Chondrocyte (in vitro differentiated cells): ENCODE measurements around the gene HCN4. TPM values are rescaled to one million over a fixed set of nuclear protein-coding genes. Genes with fewer than 3 reads are reported as not detected.

Experiments
- DNase-seq: peaks from one replicate; pipeline ENCODE4 v3.0.0; 2021; ENCODE audit warnings: mixed read lengths, low spot score
- H3K27ac Mint-ChIP-seq: one replicate; pipeline ENCODE4 v1.8.0; 2021; ENCODE audit warnings: mild to moderate bottlenecking, moderate library complexity, mixed read lengths; ENCODE audit not compliant: unreplicated experiment
- H3K27me3 Mint-ChIP-seq: 2 replicates; pipeline ENCODE4 v1.8.0; 2021; ENCODE audit warnings: low read depth, mixed read lengths
- H3K36me3 Mint-ChIP-seq: 2 replicates; pipeline ENCODE4 v1.8.0; 2021; ENCODE audit warnings: low read depth, mixed read lengths
- H3K4me1 Mint-ChIP-seq: 2 replicates; pipeline ENCODE4 v1.8.0; 2021; ENCODE audit warnings: low read depth, mild to moderate bottlenecking, mixed read lengths
- H3K4me3 Mint-ChIP-seq: one replicate; pipeline ENCODE4 v1.8.0; 2021; ENCODE audit warnings: mild to moderate bottlenecking, moderate library complexity, mixed read lengths; ENCODE audit not compliant: unreplicated experiment
- H3K9me3 Mint-ChIP-seq: 2 replicates; pipeline ENCODE4 v1.8.0; 2021; ENCODE audit warnings: low read depth, mixed read lengths
- total RNA-seq: library from RNA; stranded (reverse); gene quantifications from 3 replicates; pipeline ENCODE4 v1.2.1, GENCODE V29; 2021
- TF ChIP-seq, protein P1 (sequence below): fragments of 200-600 bp; sonication (generic); IDR thresholded peaks from 2 replicates; pipeline ENCODE4 v1.5.0; 2021; ENCODE audit warnings: antibody characterized with exemption, mild to moderate bottlenecking, moderate library complexity

HCN4 gene
- total RNA-seq, 1 donor from 2014 or later: 0.05 TPM

DNA sequence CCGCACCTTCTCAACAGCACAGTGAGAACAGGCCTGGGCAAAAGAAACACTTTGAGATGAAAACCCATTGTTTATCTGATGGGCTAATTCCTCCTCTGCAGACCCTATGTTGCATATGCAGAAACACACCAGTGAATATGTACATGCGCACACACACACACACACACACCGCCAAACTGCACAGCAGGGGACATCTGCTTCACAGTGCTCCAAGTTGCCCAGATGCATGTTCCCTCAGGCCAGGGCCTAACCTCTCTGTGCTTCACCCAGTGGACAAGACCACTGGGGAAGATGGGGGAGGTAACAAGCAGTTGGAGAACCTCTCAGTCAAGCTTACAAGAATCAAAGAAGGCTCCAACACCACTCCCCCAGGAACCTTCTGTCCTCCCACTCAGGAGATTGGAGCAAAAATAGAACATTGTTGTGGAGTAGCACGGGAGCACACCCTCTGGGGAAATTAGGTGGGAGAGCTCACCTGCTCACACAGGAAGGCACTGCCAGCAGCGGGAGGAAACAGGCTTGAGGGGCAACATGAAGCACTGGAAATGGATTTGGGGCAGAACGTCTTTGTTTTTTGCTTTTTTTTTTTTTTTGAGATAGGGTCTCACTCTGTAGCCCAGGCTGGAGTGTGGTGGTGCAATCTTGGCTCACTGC, 13.0 kb downstream of the HCN4 start:
- no peak overlapping the region for H3K27ac Mint-ChIP-seq
- TF ChIP-seq, protein P1, sequence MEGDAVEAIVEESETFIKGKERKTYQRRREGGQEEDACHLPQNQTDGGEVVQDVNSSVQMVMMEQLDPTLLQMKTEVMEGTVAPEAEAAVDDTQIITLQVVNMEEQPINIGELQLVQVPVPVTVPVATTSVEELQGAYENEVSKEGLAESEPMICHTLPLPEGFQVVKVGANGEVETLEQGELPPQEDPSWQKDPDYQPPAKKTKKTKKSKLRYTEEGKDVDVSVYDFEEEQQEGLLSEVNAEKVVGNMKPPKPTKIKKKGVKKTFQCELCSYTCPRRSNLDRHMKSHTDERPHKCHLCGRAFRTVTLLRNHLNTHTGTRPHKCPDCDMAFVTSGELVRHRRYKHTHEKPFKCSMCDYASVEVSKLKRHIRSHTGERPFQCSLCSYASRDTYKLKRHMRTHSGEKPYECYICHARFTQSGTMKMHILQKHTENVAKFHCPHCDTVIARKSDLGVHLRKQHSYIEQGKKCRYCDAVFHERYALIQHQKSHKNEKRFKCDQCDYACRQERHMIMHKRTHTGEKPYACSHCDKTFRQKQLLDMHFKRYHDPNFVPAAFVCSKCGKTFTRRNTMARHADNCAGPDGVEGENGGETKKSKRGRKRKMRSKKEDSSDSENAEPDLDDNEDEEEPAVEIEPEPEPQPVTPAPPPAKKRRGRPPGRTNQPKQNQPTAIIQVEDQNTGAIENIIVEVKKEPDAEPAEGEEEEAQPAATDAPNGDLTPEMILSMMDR: no peak
- no peaks in the 10 kb centered on the region for H3K4me1 Mint-ChIP-seq
- H3K4me3 Mint-ChIP-seq: no peak overlapping the region
- DNase-seq: no peak
- peaks cover 46% of the 10 kb centered on the region for H3K27me3 Mint-ChIP-seq
- no peaks in the 10 kb centered on the region for H3K9me3 Mint-ChIP-seq
- no peaks in the 10 kb centered on the region for H3K36me3 Mint-ChIP-seq

DNA sequence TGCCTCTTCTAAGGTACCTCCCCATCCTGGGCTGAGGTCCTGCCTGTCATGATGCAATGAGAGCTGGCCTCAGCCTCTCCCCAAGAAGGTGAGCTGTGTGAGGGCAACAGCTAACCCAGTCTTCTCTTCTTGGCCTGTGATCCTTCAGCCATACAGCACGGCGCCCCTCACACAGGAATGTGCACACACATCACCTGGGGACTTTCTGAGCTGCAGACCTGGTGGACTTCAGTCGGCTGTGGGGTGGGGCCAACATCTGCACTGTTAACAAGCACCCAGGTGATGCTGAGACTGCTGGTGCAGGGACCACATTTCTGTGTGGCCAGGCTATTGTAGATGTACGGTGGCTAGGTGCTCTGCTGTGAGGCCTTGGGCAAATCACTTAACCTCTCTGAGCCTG, 14.5 kb downstream of the HCN4 start:
- H3K27me3 Mint-ChIP-seq: peaks cover 32% of the 10 kb centered on the region
- no peaks in the 10 kb centered on the region for H3K4me1 Mint-ChIP-seq
- H3K4me3 Mint-ChIP-seq: no peak overlapping the region
- TF ChIP-seq, protein P1: no peak
- no peak for DNase-seq
- no peak overlapping the region for H3K27ac Mint-ChIP-seq
- H3K36me3 Mint-ChIP-seq: no peaks in the 10 kb centered on the region
- H3K9me3 Mint-ChIP-seq: no peaks in the 10 kb centered on the region

DNA sequence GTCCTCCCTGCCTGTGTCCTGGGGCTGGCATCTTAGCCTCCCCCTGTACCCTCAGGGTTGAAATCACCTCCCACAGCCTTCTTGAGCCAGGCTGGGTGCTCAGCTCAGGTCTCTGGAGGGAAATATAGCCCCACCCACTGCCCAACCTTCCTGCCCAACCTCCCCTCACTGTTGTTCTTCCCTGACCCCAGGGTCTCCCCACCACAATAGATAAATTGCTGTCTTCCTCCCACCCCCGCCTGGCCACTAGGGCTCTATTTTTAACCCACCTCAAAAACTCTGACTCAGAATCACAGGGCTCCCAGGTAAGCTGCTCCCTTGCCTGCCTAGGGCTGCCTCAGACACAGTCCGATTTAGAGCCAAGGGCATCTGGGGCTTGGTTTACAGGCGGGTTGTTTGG, 15.0 kb downstream of the HCN4 start:
- Mint-ChIP-seq H3K27me3 (peaks cover 29% of the 10 kb centered on the region), H3K9me3 (no peaks in the 10 kb centered on the region), H3K36me3 (no peaks in the 10 kb centered on the region), H3K4me3 (no peak overlapping the region), H3K4me1 (no peaks in the 10 kb centered on the region), H3K27ac (no peak overlapping the region)
- DNase-seq: no peak
- TF ChIP-seq, protein P1: no peak

DNA sequence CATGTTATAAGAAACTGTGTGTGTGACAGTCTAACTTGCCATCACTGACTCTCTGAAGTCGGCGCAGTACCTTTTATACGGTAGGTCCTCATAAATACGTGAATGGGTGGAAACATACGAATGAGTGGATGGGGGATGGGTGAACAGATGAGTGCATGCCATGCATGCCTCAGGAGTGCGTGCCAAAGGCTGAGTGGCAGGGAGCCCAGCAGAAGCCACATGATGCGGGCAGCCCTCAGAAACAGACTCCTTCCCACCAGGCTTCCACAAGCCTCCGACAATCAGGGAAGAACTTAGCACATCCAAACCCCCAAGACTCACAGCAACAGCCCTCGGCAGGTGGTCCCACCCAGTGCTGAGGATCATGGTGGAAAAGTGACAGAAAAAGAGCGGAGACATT, 16.7 kb downstream of the HCN4 start:
- Mint-ChIP-seq H3K9me3 (no peaks in the 10 kb centered on the region), H3K36me3 (no peaks in the 10 kb centered on the region), H3K4me3 (no peak overlapping the region), H3K27me3 (peaks cover 27% of the 10 kb centered on the region), H3K4me1 (no peaks in the 10 kb centered on the region), H3K27ac (no peak overlapping the region)
- DNase-seq: no peak
- TF ChIP-seq, protein P1: no peak

DNA sequence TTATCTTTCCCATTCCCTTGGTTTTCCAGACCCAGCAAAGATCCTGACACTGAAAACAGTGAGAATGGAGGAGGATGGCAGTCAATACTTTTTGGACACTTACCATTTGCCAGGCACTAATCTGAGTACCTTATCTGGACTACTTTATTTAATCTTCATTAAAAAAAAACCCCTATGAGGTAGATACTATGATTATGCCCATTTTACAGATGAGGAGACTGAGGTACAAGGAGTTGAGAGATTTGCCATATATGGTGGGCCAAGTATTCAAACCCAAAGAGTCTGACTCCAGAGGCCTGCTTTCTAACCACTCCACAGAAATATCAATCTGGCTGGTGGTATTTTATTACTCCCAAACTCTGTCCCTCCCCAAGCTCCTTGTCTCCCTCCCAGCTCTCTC, 19.6 kb downstream of the HCN4 start:
- Mint-ChIP-seq H3K9me3 (no peaks in the 10 kb centered on the region), H3K36me3 (no peaks in the 10 kb centered on the region), H3K4me1 (no peaks in the 10 kb centered on the region), H3K27ac (no peak overlapping the region), H3K4me3 (no peak overlapping the region), H3K27me3 (peaks cover 19% of the 10 kb centered on the region)
- no peak for DNase-seq
- TF ChIP-seq, protein P1: no peak
